DOHH2 (cell line): ENCODE data around the gene NFIB.

ENCODE experiments used
- EZH2phosphoT487 ChIP-seq: fragments of 200-600 bp; sonication (generic); IDR thresholded peaks from 2 replicates; pipeline ENCODE4 v1.6.1; 2017; ENCODE audit warnings: borderline replicate concordance, mild to moderate bottlenecking, antibody characterized with exemption, low read length, moderate library complexity, mixed read lengths
- TF ChIP-seq, protein P1 (sequence below): fragments of 200-600 bp; sonication (generic); IDR thresholded peaks from one replicate; pipeline ENCODE4 v1.5.1; 2014; ENCODE audit warnings: antibody characterized with exemption, mild to moderate bottlenecking, low read depth, low read length; ENCODE audit not compliant: poor library complexity, severe bottlenecking

DNA sequence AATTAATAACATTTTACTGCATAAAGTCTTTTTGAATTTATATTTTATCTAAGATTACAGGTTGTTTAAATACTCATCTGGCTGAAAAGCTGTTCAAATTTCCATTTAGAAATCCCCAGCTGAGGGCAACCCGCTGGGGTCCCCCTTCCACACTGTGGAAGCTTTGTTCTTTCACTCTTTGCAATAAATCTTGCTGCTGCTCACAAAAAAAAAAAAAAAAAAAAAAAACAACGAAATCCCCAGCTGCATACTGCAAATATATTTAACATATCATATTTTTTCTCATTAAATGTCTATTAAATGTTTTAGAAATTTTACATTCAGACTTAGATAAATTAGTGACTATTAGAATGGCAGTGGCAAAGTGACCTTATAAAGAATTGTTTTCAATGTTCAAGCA is 172.2 kb downstream of the NFIB start:
- TF ChIP-seq, protein P1, sequence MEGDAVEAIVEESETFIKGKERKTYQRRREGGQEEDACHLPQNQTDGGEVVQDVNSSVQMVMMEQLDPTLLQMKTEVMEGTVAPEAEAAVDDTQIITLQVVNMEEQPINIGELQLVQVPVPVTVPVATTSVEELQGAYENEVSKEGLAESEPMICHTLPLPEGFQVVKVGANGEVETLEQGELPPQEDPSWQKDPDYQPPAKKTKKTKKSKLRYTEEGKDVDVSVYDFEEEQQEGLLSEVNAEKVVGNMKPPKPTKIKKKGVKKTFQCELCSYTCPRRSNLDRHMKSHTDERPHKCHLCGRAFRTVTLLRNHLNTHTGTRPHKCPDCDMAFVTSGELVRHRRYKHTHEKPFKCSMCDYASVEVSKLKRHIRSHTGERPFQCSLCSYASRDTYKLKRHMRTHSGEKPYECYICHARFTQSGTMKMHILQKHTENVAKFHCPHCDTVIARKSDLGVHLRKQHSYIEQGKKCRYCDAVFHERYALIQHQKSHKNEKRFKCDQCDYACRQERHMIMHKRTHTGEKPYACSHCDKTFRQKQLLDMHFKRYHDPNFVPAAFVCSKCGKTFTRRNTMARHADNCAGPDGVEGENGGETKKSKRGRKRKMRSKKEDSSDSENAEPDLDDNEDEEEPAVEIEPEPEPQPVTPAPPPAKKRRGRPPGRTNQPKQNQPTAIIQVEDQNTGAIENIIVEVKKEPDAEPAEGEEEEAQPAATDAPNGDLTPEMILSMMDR, result no peak
- no peak for TF ChIP-seq EZH2phosphoT487
